CD4-positive, alpha-beta T cell treated with Interleukin-4 for 4 hours (primary cell): ENCODE results near the gene GOLIM4.

Experiments
- DNase-seq: peaks from one replicate; pipeline ENCODE4 v3.0.0-alpha.2; 2020

Gene GOLIM4

GRCh38 chr3:167978071-167978470 lies 117.7 kb downstream of the GOLIM4 start:
- no peak for DNase-seq

GRCh38 chr3:167976516-167977361 lies 119.0 kb downstream of the GOLIM4 start:
- no peak for DNase-seq

- DNase-seq: no peak
Measured at GRCh38 chr3:167973901-167974300, 121.8 kb downstream of the GOLIM4 start.

GRCh38 chr3:167973046-167973445 lies 122.7 kb downstream of the GOLIM4 start:
- no peak for DNase-seq

- DNase-seq: no peak
Measured at GRCh38 chr3:167972502-167972901, 123.2 kb downstream of the GOLIM4 start.

- DNase-seq: no peak
Measured at GRCh38 chr3:167969548-167969947, 126.2 kb downstream of the GOLIM4 start.

- no peak for DNase-seq
Measured at GRCh38 chr3:167967257-167968036, 128.3 kb downstream of the GOLIM4 start.
